Motor neuron (in vitro differentiated cells): ENCODE measurements around the gene CAB39. TPM values are rescaled to one million over a fixed set of nuclear protein-coding genes. Genes with fewer than 3 reads are reported as not detected.
A peak's percentile ranks its signal among the peaks of the same experiment; 100 is the strongest.

Source experiments
- ATAC-seq, 8 experiments: fragments of 200-7000 bp; cut with Tn5 transposase; replicated peaks in 6 of 8; 2 replicates each; pipeline ENCODE4 v1.8.0; 2021; ENCODE audit warnings: mild to moderate bottlenecking in 8 of 8, moderate library complexity in 8 of 8
- H3K27ac ChIP-seq, 2 donors: fragments of 250-450 bp; sonication (Bioruptor Pico); 2 replicates each; pipeline ENCODE4 v1.9.0; 2021; ENCODE audit warnings: antibody characterized with exemption in 2 of 2, mild to moderate bottlenecking in 2 of 2, moderate library complexity in 1 of 2
- H3K4me1 ChIP-seq, 2 donors: fragments of 250-450 bp; sonication (Bioruptor Pico); replicated peaks in 1 of 2; 2 replicates each; pipeline ENCODE4 v1.6.1; 2021; ENCODE audit warnings: antibody characterized with exemption in 2 of 2, mild to moderate bottlenecking in 2 of 2, moderate library complexity in 1 of 2
- H3K4me3 ChIP-seq, 5 donors: fragments of 250-450 bp; sonication (Bioruptor Pico); 2 replicates each; pipeline ENCODE4 v1.9.0; 2021; ENCODE audit warnings: antibody characterized with exemption in 5 of 5, mild to moderate bottlenecking in 5 of 5, moderate library complexity in 4 of 5
- WGBS, 10 experiments: fragments of 450-650 bp; shearing (Covaris generic); methylation state at CpG; one replicate each; pipeline ENCODE4 v1.0.0; 2022; 5-methylcytosine and 5-hydroxymethylcytosine counted together
- in situ Hi-C, 9 experiments: fragments of 400-800 bp; cut with MboI; loops; one replicate each; pipeline ENCODE4 v1.15.0; 2021; ENCODE audit warnings: low sequenced_read_pairs in 9 of 9, low pct_unique_long_range_greater_than_20kb in 2 of 9; ENCODE audit not compliant: unreplicated experiment in 9 of 9
- total RNA-seq, 8 experiments: library from RNA; unstranded; fragments of 300-600 nt; gene quantifications; 2 replicates each; pipeline versions ENCODE4 v1.2.3 to v1.2.4, GENCODE V29; 2022

The CAB39 gene
- total RNA-seq, 8 experiments from 2014 or later, result 33.2 to 75.1 (median 40.4) TPM

- Histone ChIP-seq H3K4me3 (no peak overlapping the region), H3K4me1 (no peaks in the 10 kb centered on the region), H3K27ac (no peak overlapping the region)
- no peak for ATAC-seq
- WGBS, 10 experiments, result 90 to 100% (median 100%) methylated on average over 1 to 5 of the region's 6 CpGs; no CpG with 5 or more reads in 2 of the 10 experiments
- in situ Hi-C loops, result no loop called here
Observed at GRCh38 chr2:230731512-230731911, 18.9 kb downstream of the CAB39 start.

DNA sequence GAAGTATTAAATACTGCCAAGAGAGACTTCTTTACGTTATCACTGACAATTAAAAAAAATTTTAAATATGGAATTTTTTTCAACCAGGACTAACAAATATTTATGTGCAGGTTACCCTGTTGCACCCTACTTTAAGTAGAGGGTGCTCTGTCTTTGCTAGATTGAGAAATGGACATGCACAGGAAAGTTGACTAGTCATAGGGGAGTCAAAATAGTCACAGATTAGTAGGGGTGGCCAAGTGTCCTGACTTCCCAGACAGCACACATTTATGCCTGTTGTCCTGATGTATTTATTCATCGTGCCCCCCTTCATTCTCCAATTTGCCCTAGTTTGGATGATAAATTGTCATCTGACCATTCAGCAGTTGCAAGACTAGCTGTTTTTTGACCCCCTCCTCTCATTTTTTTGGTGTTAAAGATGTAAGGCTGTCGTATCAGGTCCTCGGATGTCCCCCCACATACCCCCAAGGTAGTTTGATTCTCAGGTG is 20.3 kb downstream of the CAB39 start:
- H3K4me1 ChIP-seq, result no peaks in the 10 kb centered on the region
- no peak overlapping the region for H3K4me3 ChIP-seq
- ATAC-seq, result no peak
- 80 to 100% (median 98%) methylated on average over 1 to 4 of the region's 4 CpGs for WGBS, 10 experiments
- no peak overlapping the region for H3K27ac ChIP-seq
- in situ Hi-C loops, result no loop called here

GRCh38 chr2:230734247-230735175 is 21.9 kb downstream of the CAB39 start:
- no peak overlapping the region for H3K27ac ChIP-seq
- no peak overlapping the region for H3K4me3 ChIP-seq
- no peaks in the 10 kb centered on the region for H3K4me1 ChIP-seq
- ATAC-seq, result peak in 2 of 8 experiments; percentile 72 to 94
- 47 to 95% (median 91%) methylated on average over 2 to 8 of the region's 11 CpGs; no CpG with 5 or more reads in 2 of the 10 experiments for WGBS, 10 experiments
- in situ Hi-C loops, result no loop called here

GRCh38 chr2:230735884-230736283 is 23.2 kb downstream of the CAB39 start:
- no peak for ATAC-seq

DNA sequence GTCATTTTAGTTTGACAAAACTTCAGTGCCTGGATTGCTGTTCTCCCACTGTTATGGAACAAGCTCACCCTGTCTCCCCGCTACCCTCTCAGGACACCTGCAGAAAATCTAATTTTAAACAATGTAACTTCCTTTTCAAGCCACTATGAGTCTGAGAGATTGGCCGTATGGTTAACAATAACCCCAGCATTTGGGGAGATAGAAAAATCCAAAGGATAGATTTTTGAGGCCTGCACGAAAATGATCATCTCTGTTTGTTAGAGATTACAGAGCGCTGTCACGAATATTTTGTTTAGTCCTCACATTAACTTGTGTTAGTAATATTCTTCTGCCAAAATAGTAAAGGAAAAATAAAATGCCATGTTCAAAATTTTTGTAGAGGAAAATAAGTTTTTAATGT is 24.7 kb downstream of the CAB39 start:
- Histone ChIP-seq H3K27ac (no peak overlapping the region), H3K4me1 (no peaks in the 10 kb centered on the region), H3K4me3 (no peak overlapping the region)
- 75 to 100% (median 92%) methylated on average over 1 to 5 of the region's 5 CpGs; no CpG with 5 or more reads in 2 of the 10 experiments for WGBS, 10 experiments
- in situ Hi-C loops, result no loop called here
- no peak for ATAC-seq

More at GRCh38 chr2:230735884-230736283, 23.2 kb downstream of the CAB39 start:
- in situ Hi-C loops, result no loop called here
- Histone ChIP-seq H3K4me3 (no peak overlapping the region), H3K27ac (no peak overlapping the region), H3K4me1 (no peaks in the 10 kb centered on the region)
- 72 to 100% (median 95%) methylated on average over 1 to 2 of the region's 2 CpGs; no CpG with 5 or more reads in 4 of the 10 experiments for WGBS, 10 experiments

GRCh38 chr2:230737791-230738226 is 25.2 kb downstream of the CAB39 start:
- 90 to 100% (median 97%) methylated on average over 2 to 6 of the region's 6 CpGs; no CpG with 5 or more reads in 2 of the 10 experiments for WGBS, 10 experiments
- Histone ChIP-seq H3K4me3 (no peak overlapping the region), H3K27ac (no peak overlapping the region), H3K4me1 (no peaks in the 10 kb centered on the region)
- in situ Hi-C loops, result no loop called here
- no peak for ATAC-seq

DNA sequence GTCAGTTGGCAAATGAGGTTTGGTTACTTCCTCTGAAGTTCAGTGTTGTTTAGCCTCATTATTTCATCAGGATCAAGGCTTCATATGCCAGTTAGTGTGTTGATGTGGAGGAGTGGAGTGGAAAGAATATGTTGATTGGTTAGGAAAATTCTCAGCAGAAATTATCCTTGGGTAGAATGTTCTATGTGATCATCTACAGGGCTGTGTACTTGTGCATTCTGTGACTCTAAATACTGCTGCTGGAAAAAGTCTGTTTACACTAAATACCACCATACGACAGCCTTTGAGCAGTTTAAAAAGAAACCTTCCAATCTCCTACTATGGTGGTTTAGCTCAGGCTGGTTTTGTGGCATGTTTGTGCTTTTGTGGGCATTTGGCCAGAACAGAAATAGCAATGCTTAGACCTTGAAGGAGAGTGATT is 25.8 kb downstream of the CAB39 start:
- H3K4me3 ChIP-seq, result no peak overlapping the region
- WGBS, 10 experiments, result 25 to 100% (median 87%) methylated on average over 1 of the region's 1 CpG; no CpG with 5 or more reads in 2 of the 10 experiments
- no peak overlapping the region for H3K27ac ChIP-seq
- ATAC-seq, result peak in 2 of 8 experiments; percentile 23 to 75
- in situ Hi-C loops, result no loop called here
- H3K4me1 ChIP-seq, result no peaks in the 10 kb centered on the region

DNA sequence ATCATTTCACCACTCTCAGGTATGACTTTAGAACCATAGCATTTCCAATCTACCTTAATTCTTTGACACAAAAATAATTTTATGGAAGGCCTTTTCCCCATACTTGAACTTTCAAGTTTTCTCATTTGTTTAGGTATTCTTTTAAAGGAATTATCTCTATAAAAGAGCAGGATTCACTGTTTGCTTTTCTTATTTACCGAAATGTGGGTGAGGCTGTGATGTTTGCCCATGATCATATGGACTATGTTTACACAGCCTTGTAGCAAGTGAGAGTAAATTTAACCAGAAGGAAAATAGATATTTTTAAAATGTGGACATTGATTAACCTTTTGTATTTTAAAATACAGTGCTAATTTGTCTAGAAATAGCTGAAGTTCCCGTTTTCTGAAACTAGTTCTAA is 26.3 kb downstream of the CAB39 start:
- H3K4me1 ChIP-seq, result no peaks in the 10 kb centered on the region
- in situ Hi-C loops, result no loop called here
- WGBS, 10 experiments, result 40 to 95% (median 86%) methylated on average over 1 to 2 of the region's 2 CpGs; no CpG with 5 or more reads in 1 of the 10 experiments
- H3K27ac ChIP-seq, result no peak overlapping the region
- no peak overlapping the region for H3K4me3 ChIP-seq
- ATAC-seq, result peak in 2 of 8 experiments; percentile 45 to 69

DNA sequence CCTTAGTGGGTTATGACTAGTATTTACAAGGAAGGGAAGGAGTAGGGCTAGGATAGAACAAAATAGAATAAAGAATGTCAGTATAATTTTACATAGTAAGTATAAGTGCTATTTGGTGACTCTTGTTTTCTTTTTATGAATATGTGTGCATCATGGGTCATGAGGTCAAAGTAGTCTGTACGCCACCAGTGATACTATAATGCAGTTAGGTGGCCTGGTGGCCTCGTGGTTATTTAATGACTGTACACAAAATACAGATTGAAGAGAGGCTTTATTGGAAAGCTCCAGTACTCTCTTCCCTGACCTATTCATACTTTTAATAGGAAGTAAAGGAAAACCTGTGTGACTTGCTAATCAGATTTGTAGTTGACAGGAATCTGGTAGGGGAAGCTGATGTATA is 27.3 kb downstream of the CAB39 start:
- Histone ChIP-seq H3K4me1 (no peaks in the 10 kb centered on the region), H3K4me3 (no peak overlapping the region), H3K27ac (no peak overlapping the region)
- no peak for ATAC-seq
- in situ Hi-C loops, result no loop called here
- WGBS, 10 experiments, result 67 to 100% (median 94%) methylated on average over 1 to 2 of the region's 2 CpGs; no CpG with 5 or more reads in 1 of the 10 experiments

DNA sequence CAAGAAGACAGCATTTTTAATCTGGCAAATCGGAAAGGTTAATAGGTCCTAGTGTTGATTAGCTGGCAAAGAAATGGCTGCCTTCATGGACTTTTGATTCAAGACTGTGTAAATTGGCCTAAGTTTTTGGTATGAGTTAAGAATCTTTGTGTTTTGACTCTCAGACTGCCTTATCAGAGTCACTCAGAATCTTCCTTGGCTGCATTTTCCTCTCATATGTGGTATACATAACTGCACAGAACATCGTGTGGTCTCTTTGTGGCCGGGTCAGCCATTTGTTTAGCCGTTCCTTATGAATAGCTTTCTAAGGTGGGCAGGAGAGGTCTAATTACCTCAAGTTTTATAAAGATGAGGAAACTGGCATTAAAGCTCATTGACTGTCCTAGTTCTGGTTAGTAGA is 30.1 kb downstream of the CAB39 start:
- ATAC-seq, result no peak
- Histone ChIP-seq H3K4me1 (no peaks in the 10 kb centered on the region), H3K4me3 (no peak overlapping the region), H3K27ac (no peak overlapping the region)
- in situ Hi-C loops, result no loop called here
- WGBS, 10 experiments, result 57 to 100% (median 93%) methylated on average over 1 to 4 of the region's 4 CpGs

DNA sequence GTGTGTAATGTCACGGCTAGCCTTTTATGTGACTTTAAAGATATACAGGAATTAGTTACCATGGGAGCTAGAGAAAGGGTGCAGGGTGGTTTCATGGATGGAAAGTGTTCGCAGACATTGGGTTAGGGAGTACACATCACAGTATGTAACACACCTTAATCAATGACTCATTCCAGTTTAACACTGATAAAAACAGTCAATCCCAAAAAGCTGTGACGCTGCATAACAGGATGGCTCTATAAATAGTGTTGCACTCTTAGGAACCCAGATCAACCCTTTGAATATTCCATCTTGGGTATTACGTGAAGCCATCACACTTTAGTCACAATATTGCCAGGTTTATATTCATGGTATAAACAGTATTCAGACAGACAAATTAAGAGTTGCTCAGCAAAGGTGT is 33.6 kb downstream of the CAB39 start:
- H3K27ac ChIP-seq, result no peak overlapping the region
- 80 to 100% (median 100%) methylated on average over 1 to 4 of the region's 4 CpGs; no CpG with 5 or more reads in 1 of the 10 experiments for WGBS, 10 experiments
- H3K4me1 ChIP-seq, result no peaks in the 10 kb centered on the region
- no peak overlapping the region for H3K4me3 ChIP-seq
- no peak for ATAC-seq
- in situ Hi-C loops, result no loop called here

- Histone ChIP-seq H3K4me3 (no peak overlapping the region), H3K4me1 (no peaks in the 10 kb centered on the region), H3K27ac (no peak overlapping the region)
- peak in 4 of 8 experiments; percentile 43 to 77 (median 50) for ATAC-seq
- 50 to 100% (median 73%) methylated on average over 1 of the region's 2 CpGs; no CpG with 5 or more reads in 4 of the 10 experiments for WGBS, 10 experiments
- in situ Hi-C loops, result no loop called here
Observed at GRCh38 chr2:230748087-230748486, 35.4 kb downstream of the CAB39 start.

DNA sequence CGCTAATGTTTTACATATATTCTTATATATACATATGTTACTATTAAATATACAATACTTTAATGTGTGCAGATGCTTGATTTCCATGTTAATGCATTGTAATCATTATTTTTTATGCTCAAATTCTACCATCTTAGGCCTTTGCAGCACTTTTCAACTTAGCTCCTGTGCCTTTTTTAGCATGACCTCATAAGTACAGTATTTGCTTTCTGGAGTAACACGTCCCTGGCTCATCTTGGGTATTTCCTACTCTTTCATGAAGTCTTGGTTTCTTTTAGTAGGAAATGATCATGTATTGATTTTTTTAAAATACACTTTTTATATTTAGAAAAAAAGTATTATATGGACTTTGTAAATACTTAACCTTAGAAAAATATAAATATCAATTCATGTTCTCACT is 36.5 kb downstream of the CAB39 start:
- 65 to 100% (median 94%) methylated on average over 1 to 2 of the region's 2 CpGs for WGBS, 10 experiments
- Histone ChIP-seq H3K4me3 (no peak overlapping the region), H3K27ac (no peak overlapping the region), H3K4me1 (no peaks in the 10 kb centered on the region)
- in situ Hi-C loops, result no loop called here
- ATAC-seq, result no peak
